Fibroblast of pulmonary artery (primary cell): ENCODE measurements around the gene LEAP2.

ENCODE experiments used
- DNase-seq: peaks from one replicate; pipeline ENCODE4 v3.0.0-alpha.2; 2010; ENCODE audit warnings: low read depth
- H3K4me3 ChIP-seq: replicated peaks from 2 replicates; pipeline ENCODE4 v1.5.1; 2011; ENCODE audit warnings: low read depth, mild to moderate bottlenecking, control low read depth, low read length, moderate library complexity
- TF ChIP-seq, protein P1 (sequence below): IDR thresholded peaks from 2 replicates; pipeline ENCODE4 v1.5.1; 2011; ENCODE audit warnings: mild to moderate bottlenecking, control low read depth, low read length, inconsistent platforms; ENCODE audit errors: missing control alignments

LEAP2 gene

DNA sequence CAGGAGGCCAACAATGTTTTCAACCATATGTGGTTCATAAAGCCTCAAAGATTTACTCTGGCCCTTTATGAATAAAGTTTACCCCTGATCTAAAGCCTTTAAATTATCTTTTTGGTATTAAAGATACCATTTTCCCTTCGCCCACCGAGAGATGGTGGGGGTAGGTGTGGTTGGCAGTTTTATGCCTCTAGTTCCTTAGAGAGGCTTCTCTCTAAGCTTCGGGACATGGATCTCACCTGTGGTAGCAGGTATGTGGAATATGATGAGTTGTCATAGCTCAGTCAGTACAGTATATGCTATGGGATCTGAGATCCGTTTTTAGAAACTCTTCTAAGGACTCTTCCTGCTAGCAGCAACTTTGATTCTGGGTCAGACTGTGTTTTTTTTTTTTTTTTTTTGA, 4.7 kb upstream of the LEAP2 start:
- TF ChIP-seq, protein P1, sequence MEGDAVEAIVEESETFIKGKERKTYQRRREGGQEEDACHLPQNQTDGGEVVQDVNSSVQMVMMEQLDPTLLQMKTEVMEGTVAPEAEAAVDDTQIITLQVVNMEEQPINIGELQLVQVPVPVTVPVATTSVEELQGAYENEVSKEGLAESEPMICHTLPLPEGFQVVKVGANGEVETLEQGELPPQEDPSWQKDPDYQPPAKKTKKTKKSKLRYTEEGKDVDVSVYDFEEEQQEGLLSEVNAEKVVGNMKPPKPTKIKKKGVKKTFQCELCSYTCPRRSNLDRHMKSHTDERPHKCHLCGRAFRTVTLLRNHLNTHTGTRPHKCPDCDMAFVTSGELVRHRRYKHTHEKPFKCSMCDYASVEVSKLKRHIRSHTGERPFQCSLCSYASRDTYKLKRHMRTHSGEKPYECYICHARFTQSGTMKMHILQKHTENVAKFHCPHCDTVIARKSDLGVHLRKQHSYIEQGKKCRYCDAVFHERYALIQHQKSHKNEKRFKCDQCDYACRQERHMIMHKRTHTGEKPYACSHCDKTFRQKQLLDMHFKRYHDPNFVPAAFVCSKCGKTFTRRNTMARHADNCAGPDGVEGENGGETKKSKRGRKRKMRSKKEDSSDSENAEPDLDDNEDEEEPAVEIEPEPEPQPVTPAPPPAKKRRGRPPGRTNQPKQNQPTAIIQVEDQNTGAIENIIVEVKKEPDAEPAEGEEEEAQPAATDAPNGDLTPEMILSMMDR: no peak
- DNase-seq: no peak
- H3K4me3 ChIP-seq: no peak overlapping the region

DNA sequence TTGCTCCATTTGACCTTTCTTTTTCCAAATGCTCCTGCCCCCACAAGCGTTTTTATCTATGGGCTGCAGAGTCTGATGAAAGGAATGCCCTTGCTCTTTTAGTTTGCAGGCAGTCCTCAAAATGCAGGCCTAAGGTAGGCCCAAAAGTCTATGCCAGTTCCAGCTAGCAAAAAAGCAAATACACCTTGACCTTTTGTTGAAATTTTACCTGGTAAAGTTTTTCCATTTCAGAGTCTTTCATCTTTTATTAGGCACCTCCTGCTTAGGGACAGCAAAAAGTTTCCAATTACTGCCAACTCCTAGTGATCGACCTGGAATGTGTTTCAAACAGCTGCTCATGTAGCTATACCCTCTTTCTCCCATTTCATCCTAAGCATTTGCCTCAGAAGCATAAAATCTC, 2.7 kb upstream of the LEAP2 start:
- no peak overlapping the region for H3K4me3 ChIP-seq
- TF ChIP-seq, protein P1: no peak
- DNase-seq: no peak

DNA sequence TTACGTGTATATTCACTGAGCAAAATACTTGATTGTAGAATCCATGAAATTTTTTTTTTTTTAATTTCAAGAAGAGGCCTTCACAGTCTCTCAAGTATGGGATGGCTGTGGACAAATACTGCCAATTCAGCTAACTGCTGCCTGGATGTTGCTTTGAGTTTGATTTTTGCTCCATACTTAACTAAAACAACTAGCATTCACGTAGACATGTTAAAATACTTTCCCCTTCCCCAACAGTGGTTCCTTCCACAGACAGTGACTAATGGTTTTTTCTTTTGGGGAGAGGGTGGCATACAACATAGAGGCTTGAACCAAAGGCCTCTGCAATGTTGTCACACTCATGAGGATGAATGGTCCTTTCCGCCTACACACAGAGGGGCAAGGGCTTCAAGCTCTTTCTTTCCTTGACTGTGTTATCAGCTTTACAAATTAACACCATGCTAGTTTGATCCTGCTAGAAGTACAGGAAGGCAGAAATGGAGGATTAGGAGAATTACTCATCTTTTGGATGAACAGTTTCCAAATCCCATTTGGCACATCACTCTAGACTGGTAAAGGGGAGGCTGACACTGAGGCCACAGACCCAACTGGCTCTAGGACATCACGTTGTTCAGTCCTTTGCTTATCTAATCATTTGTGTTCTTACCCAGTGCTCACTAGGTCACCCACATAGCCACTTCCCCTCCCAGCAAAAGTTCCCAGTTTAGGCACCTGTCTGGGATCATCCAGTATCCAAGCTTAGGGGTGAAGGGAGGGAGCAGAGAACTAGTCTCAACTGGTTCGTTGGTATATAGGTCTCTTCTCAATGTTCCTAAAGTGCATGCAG, 1.8 kb upstream of the LEAP2 start:
- TF ChIP-seq, protein P1: no peak
- no peak for DNase-seq
- no peak overlapping the region for H3K4me3 ChIP-seq

DNA sequence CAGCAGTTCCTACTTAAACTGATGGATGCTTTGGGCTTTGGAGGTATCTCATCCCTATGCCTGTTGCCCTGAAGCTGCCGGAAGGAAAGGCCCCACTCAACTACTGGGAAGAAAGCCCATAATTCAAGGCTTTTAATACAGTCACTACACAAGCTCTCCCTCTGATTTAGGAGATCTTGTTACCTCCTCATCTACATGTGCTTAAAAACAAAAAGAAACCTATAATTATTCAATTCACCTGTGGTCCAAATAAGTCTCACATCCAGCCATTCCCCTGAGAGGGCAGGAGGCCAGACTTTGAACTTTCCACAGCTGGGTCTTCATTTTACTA, 715 bp upstream of the LEAP2 start:
- no peak overlapping the region for H3K4me3 ChIP-seq
- no peak for DNase-seq
- TF ChIP-seq, protein P1: no peak

DNA sequence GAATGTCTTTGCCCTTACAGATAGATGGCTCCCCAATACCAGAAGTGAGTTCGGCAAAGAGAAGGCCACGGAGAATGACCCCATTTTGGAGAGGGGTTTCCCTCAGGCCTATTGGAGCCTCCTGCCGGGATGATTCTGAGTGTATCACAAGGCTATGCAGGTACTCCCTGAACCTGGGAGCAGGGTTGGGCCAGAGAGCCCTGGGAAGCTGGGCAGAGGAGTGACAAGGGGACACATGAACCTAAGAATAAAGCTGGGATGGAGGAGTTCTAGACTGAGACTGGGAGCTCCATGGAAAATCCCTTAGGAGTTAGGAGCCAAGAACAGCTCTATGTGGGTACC, 433 bp downstream of the LEAP2 start:
- DNase-seq: no peak
- H3K4me3 ChIP-seq: no peak overlapping the region
- TF ChIP-seq, protein P1: no peak

DNA sequence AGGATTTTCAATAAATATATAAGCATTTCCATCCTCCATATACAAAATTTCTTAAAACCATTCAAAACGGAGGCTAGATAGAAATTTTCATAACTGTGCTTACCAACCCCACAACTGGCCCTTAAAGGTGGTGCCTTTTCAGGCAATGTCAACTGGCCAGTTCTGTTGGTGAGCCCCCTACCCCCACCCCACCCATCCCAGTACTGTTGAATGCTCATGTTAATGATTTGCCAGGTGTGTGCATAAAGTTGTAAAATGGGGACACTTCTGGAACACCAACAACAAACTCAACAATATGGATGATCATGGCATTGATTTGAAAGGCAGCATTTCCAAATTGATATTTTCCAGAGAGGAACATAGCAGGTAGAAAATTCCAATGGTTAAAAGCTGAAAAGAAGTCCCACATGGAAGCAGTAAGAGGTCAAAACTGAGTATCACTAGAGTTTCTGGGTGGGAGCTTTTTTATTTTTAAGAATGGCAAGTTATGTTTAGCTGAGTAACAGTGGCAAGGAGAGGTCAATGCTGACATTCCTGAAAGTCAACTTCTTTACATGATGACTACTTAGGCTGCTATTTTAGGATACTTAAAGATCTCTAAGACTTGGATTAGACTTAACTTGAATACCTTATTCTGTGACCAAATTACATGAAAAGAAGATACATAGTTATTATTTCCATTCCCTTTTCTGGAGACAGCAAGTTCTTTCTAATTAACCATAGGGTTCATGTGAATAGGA, 2.7 kb downstream of the LEAP2 start:
- TF ChIP-seq, protein P1: no peak
- DNase-seq: no peak
- H3K4me3 ChIP-seq: no peak overlapping the region
